Activated gamma-delta T cell (primary cell): ENCODE measurements around the gene RPP30.
"Not testable (repeated sequence)": the region's sequence is repeated elsewhere in the genome, so short reads cannot be mapped to it uniquely, and the experiment has no call there.

ENCODE experiments used
- DNase-seq: peaks from one replicate; lab custom pipeline; 2025; lab: John Stamatoyannopoulos, UW

The RPP30 gene

DNA sequence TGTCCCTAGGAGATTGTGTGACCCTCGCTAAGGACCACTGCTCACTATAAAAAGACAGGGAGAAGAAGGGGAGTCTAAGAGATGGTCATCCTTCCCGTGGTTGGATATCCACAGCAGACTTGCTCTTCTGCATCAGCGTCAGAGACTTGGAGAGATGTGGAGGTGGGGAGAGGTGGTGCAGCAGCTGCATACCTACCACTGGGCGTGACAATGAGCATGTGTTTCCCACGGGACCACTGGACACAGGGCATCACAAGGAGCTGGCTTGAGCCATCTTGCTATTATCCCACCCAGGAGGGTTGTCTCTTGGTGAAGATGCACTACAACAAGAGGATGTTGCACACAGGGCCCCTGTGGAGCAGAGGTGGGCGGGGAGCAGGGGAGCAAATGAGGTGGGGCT is 67.9 kb downstream of the RPP30 start:
- no peak for DNase-seq

DNA sequence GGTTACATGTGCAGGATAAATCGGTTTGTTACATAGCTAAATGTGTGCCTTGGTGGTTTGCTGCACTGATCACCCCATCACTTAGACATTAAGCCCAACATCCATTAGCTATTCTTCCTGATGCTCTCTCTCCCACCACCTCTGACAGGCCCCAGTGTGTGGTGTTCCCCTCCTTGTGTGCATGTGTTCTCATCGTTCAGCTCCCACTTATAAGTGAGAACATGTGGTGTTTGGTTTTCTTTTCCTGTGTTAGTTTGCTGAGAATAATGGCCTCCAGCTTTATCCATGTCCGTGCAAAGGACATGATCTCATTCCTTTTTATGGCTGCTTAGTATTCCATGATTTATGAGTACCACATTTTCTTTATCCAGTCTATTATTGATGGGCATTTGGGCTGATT is 71.2 kb downstream of the RPP30 start:
- not testable (repeated sequence) for DNase-seq

DNA sequence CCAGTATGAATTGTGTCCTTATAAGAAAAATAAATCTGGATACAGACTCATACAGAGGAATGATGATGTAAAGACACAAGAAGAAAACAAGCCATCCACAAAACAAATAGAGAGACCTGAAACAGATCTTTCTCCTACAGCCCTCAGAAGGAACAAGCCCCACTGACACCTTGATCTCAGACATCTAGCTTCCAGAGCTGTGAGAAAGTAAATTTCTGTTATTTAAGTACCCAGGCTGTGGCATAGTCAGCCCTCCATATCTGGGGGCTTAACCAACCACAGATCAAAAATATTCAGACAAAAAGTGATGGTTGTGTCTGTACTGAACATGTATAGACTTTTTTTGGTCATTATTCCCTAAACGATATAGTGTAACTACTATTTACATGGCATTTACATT is 73.0 kb downstream of the RPP30 start:
- no peak for DNase-seq

DNA sequence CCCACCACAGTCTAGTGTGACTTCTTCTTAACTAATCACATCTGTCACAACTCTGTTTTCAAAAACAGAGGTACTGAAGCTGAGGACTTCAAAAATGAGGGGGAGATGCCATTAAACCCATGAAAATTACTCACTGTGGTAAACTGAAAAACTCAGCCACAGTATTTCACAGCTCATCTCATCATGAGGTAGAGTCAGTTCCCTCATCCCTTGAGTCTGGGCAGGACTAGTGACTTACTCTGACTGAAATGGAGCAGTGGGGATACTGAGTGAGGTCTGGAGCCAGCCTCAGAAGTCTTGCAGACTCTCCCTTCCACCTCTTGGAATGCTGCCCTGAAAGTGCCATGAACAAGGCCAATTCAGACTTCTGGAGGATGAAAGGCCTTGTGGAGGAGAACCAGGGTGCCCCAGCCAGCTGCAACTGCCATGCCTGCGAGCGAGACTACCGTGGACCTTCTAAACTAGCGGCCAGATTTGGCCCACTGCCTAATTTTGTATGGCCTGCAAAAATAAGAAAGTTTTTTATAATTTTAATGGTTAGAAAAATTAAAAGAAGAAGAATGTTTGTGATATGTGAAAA is 73.8 kb downstream of the RPP30 start:
- DNase-seq: no peak

DNA sequence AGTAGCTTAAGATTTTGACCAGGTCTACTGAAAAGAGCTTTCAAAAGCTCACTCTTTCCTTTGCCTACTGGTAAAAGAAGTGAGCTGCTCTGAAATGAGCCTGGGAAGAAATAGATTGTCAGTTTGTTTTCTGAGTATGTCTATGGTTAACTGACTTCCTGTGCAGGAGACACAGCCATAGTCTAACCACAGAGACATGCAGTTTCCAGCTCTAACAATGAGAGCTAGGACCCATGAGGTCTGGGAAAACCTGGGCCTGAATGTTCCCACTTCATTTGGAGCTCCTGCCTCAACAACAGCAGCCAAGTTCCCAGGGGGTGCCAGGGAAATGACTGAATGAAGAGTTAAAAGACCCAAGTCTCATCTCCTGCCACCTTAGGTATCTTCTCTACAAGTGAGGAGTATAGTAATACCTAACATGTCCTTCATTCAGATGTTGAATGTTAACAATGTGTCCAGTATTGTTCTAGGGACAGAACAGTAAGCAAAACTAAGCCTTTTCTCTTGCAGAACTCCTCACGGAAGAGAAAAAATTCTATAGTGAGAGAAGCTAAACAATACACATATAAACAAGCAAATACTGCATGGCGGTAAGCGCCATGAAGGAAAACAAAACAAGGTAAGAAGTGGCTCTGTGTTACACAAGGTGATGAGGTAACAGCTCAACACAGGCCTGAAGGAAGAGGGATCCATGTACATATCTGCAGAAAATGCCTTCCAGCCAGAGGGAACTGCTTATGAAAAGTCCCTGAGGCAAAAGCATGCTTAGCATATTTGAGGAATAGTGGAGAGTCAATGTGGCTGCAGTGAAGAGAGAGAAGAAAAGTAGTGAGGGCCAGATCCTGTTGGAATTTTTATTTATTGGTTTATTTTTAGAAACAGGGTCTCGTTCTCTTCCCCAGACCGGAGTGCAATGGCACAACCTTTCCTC is 75.5 kb downstream of the RPP30 start:
- DNase-seq: no peak
